CD4-positive, alpha-beta T cell treated with Interleukin-2 at 100 ng/mL for 4 hours (primary cell): ENCODE results near the gene SMYD3.

Experiments used
- DNase-seq: peaks from one replicate; pipeline ENCODE4 v3.0.0-alpha.2; 2020; ENCODE audit warnings: low spot score

Gene SMYD3

GRCh38 chr1:246462986-246463385 lies 44.1 kb downstream of the SMYD3 start:
- no peak for DNase-seq

DNA sequence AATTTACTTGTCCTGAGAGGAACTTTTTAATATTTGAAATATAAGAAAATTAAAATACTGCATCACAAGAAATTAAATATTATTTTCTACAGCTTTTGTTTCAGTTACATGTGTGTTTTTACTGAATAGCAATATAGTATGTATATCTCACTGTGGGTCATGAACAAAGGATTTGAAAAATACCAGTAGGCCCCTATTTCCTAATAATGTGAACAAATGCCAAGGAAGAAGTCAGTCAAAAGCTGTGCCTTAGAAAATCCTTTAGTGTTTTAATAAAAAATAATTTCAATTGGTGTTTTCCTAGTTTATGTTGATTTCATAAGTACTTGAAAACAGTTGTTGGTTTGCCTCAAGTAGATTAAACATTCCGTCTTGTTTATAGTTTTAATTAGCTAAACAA lies 46.7 kb downstream of the SMYD3 start:
- DNase-seq, result no peak

GRCh38 chr1:246459221-246459620 lies 47.9 kb downstream of the SMYD3 start:
- no peak for DNase-seq

GRCh38 chr1:246455476-246455875 lies 51.6 kb downstream of the SMYD3 start:
- DNase-seq, result no peak

GRCh38 chr1:246454655-246455054 lies 52.4 kb downstream of the SMYD3 start:
- DNase-seq, result no peak

- DNase-seq, result no peak
Measured at GRCh38 chr1:246450611-246451251, 56.3 kb downstream of the SMYD3 start.

DNA sequence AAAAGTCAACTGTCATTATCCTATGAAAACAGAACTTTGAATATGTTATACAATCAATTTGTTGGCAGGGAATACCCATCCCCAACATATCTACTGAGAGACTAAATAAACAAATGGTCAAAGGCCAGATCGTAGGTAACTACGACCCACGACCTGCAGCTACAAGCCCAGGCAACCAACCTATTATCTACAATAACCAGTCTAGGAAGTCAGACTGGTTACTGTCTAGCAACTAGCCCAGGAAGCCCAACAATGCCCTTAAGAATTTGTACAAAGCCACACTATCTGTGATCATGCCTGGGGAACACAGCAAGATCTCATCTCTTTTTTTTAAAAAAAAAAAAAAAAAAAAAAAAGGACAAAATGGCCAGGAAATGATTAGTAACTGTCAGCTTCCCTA lies 58.7 kb downstream of the SMYD3 start:
- DNase-seq, result no peak

GRCh38 chr1:246447501-246447900 lies 59.6 kb downstream of the SMYD3 start:
- DNase-seq, result no peak

GRCh38 chr1:246445503-246445902 lies 61.6 kb downstream of the SMYD3 start:
- no peak for DNase-seq

DNA sequence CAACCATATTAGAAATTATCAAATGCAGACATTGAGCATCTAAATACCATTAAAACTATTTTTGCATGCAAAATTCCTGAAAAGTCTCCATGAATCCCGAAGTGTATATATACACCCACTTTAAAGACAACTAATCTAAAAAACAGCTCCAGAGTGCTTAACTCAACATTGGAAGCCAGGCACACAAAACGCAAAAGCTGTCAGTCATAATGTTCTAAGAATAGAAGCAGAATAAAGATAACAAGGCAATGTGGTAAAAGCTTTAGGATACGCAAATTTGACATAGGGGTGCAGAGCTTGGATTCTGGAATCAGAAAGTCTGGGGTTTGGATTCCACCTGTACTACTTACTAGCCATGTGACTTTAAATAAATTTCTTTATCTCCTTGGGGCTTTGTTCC lies 62.5 kb downstream of the SMYD3 start:
- DNase-seq, result no peak

DNA sequence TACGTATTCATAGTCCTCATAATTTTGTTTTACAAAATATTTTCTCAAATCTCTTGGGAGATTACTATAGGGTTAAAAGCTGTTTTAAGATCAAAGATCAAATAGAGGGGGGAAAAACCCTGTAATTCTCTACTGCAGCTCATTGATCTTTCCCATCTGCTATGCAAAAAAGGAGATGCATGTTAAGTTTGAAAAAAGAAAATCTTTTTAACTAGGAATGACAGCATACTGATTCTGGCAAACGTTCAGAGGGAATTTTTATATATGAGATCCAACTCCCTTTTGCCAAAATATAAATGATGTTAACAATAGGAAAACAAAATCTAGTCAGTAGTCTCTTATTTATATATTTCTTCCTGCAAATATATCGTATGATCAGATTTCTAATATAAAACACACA lies 69.1 kb downstream of the SMYD3 start:
- DNase-seq, result no peak

DNA sequence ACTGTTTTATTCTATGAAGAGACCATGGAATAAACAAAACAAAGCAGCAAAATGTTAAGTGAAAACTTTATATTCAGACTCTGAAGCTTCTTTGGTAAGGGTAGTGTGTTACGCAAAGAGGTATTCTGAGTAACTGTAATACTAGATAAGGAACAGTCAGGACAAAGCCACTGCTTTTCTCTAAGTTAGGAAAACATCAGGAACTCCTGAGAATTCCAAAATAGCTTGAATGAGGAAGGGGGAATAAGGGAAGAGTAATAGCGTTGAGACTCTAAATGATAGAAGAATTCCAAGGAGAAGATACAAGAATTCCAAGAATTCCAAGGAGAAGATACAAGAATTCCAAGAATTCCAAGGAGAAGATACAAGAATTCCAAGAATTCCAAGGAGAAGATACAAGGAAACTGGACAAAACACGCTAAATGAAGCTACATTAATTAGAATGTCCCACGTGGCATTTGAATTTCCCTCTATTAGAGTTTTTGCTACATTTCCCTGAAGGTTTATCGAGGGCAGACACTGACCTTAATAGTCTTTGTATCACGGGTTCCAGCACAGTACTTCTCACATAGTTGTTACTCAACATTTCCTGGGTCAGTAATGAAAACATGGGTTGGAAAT lies 71.5 kb downstream of the SMYD3 start:
- no peak for DNase-seq

- no peak for DNase-seq
Measured at GRCh38 chr1:246434335-246434734, 72.7 kb downstream of the SMYD3 start.

DNA sequence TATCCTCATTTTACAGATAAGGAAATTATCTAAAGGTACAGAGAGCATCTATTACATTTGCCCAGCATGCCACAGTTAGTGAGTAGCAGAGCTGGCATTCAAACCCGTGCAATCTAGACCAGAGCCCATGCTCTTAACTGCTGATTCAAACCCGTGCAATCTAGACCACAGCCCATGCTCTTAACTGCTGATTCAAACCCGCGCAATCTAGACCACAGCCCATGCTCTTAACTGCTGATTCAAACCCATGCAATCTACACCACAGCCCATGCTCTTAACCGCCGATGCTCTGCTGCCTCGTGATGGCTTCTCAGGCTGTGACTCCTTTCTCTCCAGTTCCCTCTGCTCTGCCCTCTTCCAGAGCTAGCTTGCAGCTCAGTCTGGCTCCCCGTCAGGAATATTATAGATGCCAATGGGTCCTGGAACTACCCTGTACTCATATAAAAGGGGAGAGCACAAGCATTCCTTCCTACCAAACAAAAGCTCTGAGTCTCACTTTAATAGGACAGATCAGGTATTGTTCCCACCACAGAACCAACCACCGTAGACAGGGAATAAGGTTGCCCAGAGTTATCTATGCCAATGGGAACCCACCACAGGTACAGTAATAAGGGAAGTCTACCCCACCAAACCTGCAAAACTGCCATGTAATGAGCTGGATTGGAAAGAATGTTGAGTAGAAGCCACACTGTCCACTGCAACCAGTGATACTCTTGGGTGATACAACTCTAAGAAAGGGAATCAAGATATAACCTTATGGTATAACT lies 78.4 kb downstream of the SMYD3 start:
- DNase-seq, result no peak

DNA sequence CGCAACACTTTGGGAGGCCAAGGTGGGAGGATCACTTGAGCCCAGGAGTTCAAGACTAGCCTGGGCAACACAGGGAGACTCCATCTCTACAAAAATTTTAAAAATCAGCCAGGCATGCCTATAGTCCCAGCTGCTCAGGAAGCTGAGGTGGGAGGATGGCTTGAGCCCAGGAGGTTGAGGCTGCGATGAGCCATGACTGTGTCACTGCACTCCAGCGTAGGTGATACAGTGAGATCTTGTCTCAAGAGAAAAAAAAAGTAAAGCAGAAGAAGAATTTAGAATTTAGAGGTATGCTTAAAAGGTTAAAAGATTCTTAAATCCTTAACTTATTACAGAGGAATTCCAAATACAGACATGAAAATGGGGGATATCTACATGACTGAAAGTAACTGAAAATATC lies 79.5 kb downstream of the SMYD3 start:
- DNase-seq, result no peak

GRCh38 chr1:246425895-246426294 lies 81.2 kb downstream of the SMYD3 start:
- no peak for DNase-seq

GRCh38 chr1:246425139-246425794 lies 81.8 kb downstream of the SMYD3 start:
- DNase-seq, result no peak

GRCh38 chr1:246420300-246420699 lies 86.8 kb downstream of the SMYD3 start:
- DNase-seq, result no peak

GRCh38 chr1:246418565-246419312 lies 88.3 kb downstream of the SMYD3 start:
- no peak for DNase-seq

DNA sequence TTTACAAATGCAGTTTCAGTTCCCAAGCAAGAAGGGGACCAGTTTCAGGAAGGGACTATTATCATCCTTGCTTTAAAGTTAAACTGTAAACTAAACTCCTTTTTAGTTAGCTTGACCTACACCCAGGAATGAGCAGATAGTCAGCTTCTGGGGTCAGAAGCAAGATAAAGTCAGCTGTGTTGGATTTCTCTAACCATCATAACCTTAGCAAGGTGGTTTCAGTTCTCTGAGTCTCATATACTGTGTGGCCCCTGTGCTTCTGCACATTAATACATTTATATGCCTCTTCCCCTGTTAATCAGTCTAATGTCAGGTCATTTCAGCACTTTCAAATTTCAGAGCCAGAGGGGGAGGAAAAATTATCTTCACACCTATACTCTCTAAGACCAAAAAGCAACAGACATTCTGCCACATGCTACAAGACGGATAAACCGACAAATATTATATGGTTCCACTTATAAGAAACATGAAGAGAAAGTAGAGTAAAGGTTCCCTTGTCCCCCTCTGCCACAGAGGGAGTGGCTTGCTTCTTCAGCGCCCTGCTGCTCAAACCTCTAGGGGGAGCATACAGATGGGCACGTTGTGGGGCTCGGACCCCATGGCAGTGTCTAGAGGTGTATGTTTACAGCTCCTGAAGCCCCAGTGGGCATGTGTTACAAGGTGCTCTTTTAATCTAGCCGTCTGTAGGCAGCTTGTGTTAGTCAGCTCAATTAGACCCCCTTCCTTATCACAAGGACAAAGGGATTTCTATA lies 89.1 kb downstream of the SMYD3 start:
- DNase-seq, result no peak

DNA sequence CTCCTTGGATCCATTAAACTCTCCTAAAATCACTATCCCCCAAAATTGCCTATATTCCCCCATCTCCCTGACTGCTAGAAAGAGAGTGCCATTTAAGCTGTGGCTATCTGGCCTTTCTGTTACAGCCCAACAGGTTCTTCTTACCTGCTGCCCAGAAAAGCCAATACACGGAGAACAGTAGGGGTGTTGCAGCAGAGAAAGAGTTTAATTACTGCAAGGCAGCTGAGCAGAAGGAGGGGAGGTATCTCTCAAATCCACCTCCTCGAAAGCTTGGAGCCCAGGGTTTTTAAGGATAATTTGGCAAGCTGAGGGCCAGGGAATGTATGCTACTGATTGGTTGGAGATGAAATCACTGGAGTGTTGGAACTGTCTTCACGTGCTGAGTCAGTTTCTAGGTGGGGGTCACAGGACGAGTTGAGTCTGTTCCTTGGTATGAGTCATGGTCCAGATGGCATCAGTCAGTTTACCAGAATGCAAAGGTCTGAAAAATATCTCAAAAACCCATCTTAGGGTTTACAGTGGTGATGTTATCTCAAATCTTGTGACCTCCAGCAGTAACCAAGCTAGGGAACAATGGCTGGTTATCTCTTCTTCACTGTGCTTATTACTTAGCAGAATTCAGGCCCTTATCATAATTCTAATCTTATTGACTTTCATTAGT lies 89.8 kb downstream of the SMYD3 start:
- no peak for DNase-seq
